Hematopoietic multipotent progenitor cell treated with erythropoietin and hydrocortisone succinate and interleukin-3 and kit ligand, for 17 days (in vitro differentiated cells): Measurements from ENCODE around the gene MYLK2.

Source experiments
- DNase-seq: peaks from one replicate; pipeline ENCODE4 v3.0.0-alpha.2; 2015; ENCODE audit warnings: low spot score

MYLK2 gene

DNA sequence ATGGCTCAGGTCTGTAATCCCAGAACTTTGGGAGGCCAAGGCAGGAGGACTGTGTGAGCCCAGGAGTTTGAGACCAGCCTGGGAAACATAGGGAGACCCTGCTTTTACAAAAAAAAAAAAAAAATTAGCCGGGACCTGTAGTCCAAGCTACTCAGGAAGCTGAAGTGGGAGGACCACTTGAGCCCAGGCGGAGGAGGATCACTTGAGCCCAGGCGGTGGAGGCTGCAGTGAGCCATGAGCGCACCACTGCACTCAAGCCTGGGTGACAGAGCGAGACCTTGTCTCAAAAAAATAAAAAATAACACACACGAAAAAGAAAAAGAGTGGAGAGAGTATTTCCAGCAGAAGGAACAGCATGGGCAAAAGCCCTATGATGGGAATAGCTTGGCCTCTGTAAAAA is 53.2 kb downstream of the MYLK2 start:
- no peak for DNase-seq

DNA sequence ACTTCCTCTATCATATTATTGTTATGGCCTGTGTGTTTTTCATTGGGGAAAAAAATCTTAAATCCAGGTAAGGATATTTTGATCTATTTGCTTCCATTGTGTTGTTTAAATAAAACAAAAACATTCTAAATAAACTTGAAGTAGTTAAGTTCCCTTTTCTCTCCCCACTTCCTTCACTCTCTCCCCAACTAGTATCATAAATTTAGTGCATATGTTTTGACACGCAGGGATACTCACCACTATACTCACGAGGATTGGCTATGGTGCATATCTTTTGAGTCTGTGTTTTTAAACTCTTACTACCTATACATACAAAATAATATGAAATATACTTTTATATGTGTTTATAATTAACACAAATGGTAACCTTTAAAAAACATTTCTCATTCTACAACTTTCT is 56.5 kb downstream of the MYLK2 start:
- DNase-seq: no peak

DNA sequence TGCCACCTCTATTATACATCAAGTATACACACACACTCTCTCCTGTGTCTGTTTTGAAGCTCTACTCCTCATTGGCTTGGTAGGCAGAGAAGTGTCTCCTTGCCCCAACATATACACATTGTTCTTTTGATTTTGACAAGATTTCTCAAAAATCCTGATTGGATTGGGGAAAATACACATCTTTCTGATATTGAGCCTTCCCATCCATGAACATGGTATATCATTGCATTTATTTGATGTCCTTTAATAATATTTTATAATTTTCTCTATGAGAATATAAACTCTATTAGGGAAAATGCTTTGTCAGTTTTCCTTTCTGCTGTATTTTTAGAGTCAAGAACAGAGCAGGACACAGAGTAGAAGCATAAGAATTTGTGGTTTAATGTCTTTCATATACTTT is 58.5 kb downstream of the MYLK2 start:
- DNase-seq: no peak

DNA sequence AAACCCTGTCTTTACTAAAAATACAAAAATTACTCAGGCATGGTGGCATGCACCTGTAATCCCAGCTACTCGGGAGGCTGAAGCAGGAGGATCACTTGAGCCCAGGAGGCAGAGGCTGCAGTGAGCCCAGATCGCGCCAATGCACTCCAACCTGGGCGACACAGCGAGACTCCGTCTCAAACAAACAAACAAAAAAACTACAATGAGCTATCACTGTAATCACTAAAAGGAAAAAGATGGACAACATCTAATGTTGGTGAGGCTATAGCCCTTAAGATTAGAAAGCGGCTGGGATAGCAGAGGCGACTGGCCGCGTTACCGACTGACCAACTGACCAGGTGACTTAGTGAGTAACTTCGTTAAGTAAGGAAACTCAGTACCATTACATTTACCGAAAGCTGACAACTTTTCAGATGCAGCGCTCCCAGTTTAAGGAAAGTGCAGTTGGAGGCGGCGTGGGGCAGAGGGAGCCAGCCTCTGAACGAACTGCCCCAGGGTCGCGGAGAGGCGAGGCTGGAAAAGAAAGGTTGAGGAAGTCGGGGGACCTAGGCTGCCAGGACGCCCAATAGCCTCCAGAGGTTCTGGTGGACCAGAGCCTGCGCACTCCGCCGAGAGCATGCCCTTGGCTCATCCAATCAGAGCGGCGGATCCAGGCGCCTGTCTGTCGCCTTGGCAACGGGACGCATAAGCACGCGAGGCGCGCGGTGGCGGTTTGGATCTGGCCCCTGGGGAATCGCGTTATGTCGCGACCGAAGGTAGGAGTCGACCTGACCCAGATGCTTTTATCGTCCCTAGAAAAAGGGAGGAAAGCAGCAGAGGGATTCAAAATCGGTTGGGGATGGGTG is 60.2 kb downstream of the MYLK2 start:
- peak; percentile 80 for DNase-seq

DNA sequence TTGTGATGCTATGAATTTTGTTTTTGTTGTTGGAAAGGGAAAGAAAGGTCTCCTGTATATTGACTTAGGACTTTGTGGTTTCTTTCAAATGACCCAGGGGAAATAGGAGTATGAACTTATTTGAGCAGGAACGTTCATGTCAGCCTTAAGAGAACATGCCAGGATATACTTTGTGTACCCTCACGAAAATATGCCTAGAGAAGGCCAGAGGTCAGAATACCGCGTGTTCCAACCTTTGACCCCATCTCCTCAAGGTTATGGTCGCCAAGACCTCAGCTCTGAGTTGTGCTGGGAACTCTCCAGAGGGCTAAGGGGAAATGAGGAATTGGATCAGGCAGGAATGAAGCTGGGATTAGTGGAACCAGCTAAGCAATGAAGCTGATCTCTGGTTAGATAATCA is 62.8 kb downstream of the MYLK2 start:
- DNase-seq: no peak

DNA sequence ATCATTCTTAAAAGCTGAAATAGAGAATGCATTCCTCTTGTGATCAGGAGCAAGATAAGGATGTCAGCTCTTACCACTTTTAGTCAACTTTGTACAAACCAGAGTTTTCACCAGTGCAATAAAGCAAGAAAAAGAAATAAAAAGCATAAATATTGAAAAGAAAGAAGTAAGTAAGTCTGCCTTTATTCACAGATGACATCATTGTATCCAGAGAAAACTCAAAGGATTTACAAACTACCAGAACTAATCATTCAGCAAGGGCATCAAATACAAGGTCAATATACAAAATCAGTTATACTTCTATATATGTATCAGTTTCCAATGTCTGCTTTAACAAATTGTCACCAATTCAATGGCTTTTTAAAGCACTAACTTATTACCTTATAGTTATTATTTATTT is 64.7 kb downstream of the MYLK2 start:
- no peak for DNase-seq
